Upper lobe of right lung (tissue), 1 donor: ENCODE data around the gene SLC5A9. TPM values are rescaled to one million over a fixed set of nuclear protein-coding genes. Genes with fewer than 3 reads are reported as not detected.
"Not testable (repeated sequence)": the region's sequence is repeated elsewhere in the genome, so short reads cannot be mapped to it uniquely, and the experiment has no call there.

Experiments used
- ATAC-seq: fragments of 200-7000 bp; cut with Tn5 transposase; one replicate; pipeline ENCODE4 v1.9.1; 2020; ENCODE audit warnings: mild to moderate bottlenecking, moderate library complexity
- DNase-seq: peaks from one replicate; pipeline ENCODE4 v3.0.0-alpha.2; 2020
- H3K27ac ChIP-seq: fragments of 200-600 bp; one replicate; pipeline ENCODE4 v1.8.0; 2022
- H3K27me3 ChIP-seq: fragments of 200-600 bp; one replicate; pipeline ENCODE4 v1.8.0; 2022; ENCODE audit warnings: mild to moderate bottlenecking
- H3K36me3 ChIP-seq: fragments of 200-600 bp; one replicate; pipeline ENCODE4 v1.8.0; 2022
- H3K4me1 ChIP-seq: fragments of 200-600 bp; one replicate; pipeline ENCODE4 v1.8.0; 2022
- H3K4me3 ChIP-seq: fragments of 200-600 bp; one replicate; pipeline ENCODE4 v1.8.0; 2022; ENCODE audit warnings: mild to moderate bottlenecking
- H3K9me3 ChIP-seq: fragments of 200-600 bp; one replicate; pipeline ENCODE4 v1.8.0; 2022
- CTCF ChIP-seq: fragments of 200-600 bp; IDR thresholded peaks from one replicate; pipeline ENCODE4 v1.8.0; 2022; ENCODE audit warnings: antibody characterized with exemption
- intact Hi-C: fragments of 100-400 bp; cut with DNase I; formaldehyde crosslinking; loops from one replicate; pipeline ENCODE4 v1.11.0; 2022
- total RNA-seq: library from RNA; stranded (reverse); fragmentation: NEBNext Ultra II Directional; extraction: Animal tissue kit (Norgen Biotek cat#: 25700); gene quantifications from one replicate; pipeline ENCODE4 v1.2.1, GENCODE V29; 2021
- donor health status: DM: no; HTN: yes; CAD: no; lungs with severe emphysema.

Gene SLC5A9
- total RNA-seq, 1 donor from 2014 or later = 4.7 TPM

GRCh38 chr1:48254254-48254653 is 31.7 kb downstream of the SLC5A9 start:
- ATAC-seq (no peak), DNase-seq (no peak)
- no peak for TF ChIP-seq CTCF
- H3K4me3 ChIP-seq = no peak overlapping the region
- H3K27me3 ChIP-seq = no peaks in the 10 kb centered on the region
- intact Hi-C loops = no loop called here
- H3K36me3 ChIP-seq = no peaks in the 10 kb centered on the region
- no peaks in the 10 kb centered on the region for H3K9me3 ChIP-seq
- no peak overlapping the region for H3K27ac ChIP-seq
- H3K4me1 ChIP-seq = no peaks in the 10 kb centered on the region

GRCh38 chr1:48258106-48258505 is 35.6 kb downstream of the SLC5A9 start:
- H3K36me3 ChIP-seq = no peaks in the 10 kb centered on the region
- no peaks in the 10 kb centered on the region for H3K4me1 ChIP-seq
- DNase-seq (no peak), ATAC-seq (no peak)
- H3K27ac ChIP-seq = no peak overlapping the region
- no peak for TF ChIP-seq CTCF
- H3K9me3 ChIP-seq = no peaks in the 10 kb centered on the region
- H3K4me3 ChIP-seq = no peak overlapping the region
- H3K27me3 ChIP-seq = no peaks in the 10 kb centered on the region
- intact Hi-C loops = no loop called here

- Histone ChIP-seq H3K36me3 (no peaks in the 10 kb centered on the region), H3K4me1 (no peaks in the 10 kb centered on the region), H3K27ac (no peak overlapping the region), H3K9me3 (no peaks in the 10 kb centered on the region), H3K4me3 (no peak overlapping the region), H3K27me3 (no peaks in the 10 kb centered on the region)
- no peak for ATAC-seq
- intact Hi-C loops = no loop called here
- TF ChIP-seq CTCF = no peak
- no peak for DNase-seq
These were observed 39.4 kb downstream of the SLC5A9 start for GRCh38 chr1:48261881-48262400.

GRCh38 chr1:48263041-48263440 is 40.5 kb downstream of the SLC5A9 start:
- DNase-seq (no peak), ATAC-seq (no peak)
- Histone ChIP-seq H3K4me3 (no peak overlapping the region), H3K27ac (no peak overlapping the region), H3K4me1 (no peaks in the 10 kb centered on the region), H3K27me3 (no peaks in the 10 kb centered on the region), H3K9me3 (no peaks in the 10 kb centered on the region), H3K36me3 (no peaks in the 10 kb centered on the region)
- no peak for TF ChIP-seq CTCF
- intact Hi-C loops = no loop called here

GRCh38 chr1:48266576-48266975 is 44.1 kb downstream of the SLC5A9 start:
- no peak for TF ChIP-seq CTCF
- no peaks in the 10 kb centered on the region for H3K36me3 ChIP-seq
- H3K4me1 ChIP-seq = no peaks in the 10 kb centered on the region
- no peak overlapping the region for H3K4me3 ChIP-seq
- intact Hi-C loops = no loop called here
- ATAC-seq = no peak
- no peak overlapping the region for H3K27ac ChIP-seq
- no peaks in the 10 kb centered on the region for H3K27me3 ChIP-seq
- DNase-seq = no peak
- H3K9me3 ChIP-seq = no peaks in the 10 kb centered on the region

- ATAC-seq, intact Hi-C loops, H3K4me1 ChIP-seq, DNase-seq, H3K4me3 ChIP-seq, H3K36me3 ChIP-seq, H3K9me3 ChIP-seq, H3K27ac ChIP-seq, H3K27me3 ChIP-seq: not testable (repeated sequence)
These were observed 54.9 kb downstream of the SLC5A9 start for GRCh38 chr1:48277437-48277836.

- H3K27ac ChIP-seq, ATAC-seq, H3K9me3 ChIP-seq, H3K36me3 ChIP-seq, H3K4me1 ChIP-seq, DNase-seq, intact Hi-C loops, H3K27me3 ChIP-seq, H3K4me3 ChIP-seq: not testable (repeated sequence)
These were observed 59.8 kb downstream of the SLC5A9 start for GRCh38 chr1:48282329-48282728.

- H3K4me1 ChIP-seq, H3K4me3 ChIP-seq, H3K27ac ChIP-seq, intact Hi-C loops, H3K9me3 ChIP-seq, H3K36me3 ChIP-seq, H3K27me3 ChIP-seq: not testable (repeated sequence)
- ATAC-seq = peak; percentile 43
- peak; percentile 66 for DNase-seq
These were observed 62.3 kb downstream of the SLC5A9 start for GRCh38 chr1:48284696-48285420.
